ENCODE data around the gene PKP3.
"Not testable (repeated sequence)": the region's sequence is repeated elsewhere in the genome, so short reads cannot be mapped to it uniquely, and the experiment has no call there.

Gene PKP3

GRCh38 chr11:363443-363805, 30.6 kb upstream of the PKP3 start:
- DNase-seq, result not testable (repeated sequence)

- peak; percentile 45 for DNase-seq
Measured at GRCh38 chr11:363948-364761, 29.9 kb upstream of the PKP3 start.

- no peak for DNase-seq
Measured at GRCh38 chr11:364991-365725, 28.9 kb upstream of the PKP3 start.

GRCh38 chr11:365831-366230, 28.2 kb upstream of the PKP3 start:
- no peak for DNase-seq

GRCh38 chr11:367956-368413, 26.0 kb upstream of the PKP3 start:
- no peak for DNase-seq

- DNase-seq, result no peak
Measured at GRCh38 chr11:368414-369335, 25.3 kb upstream of the PKP3 start.

- DNase-seq, result no peak
Measured at GRCh38 chr11:369336-370018, 24.5 kb upstream of the PKP3 start, which contains the start of gene B4GALNT4. TSS of gene B4GALNT4 (plus strand) at chr11:369499. CDS start at chr11:369804, 305 bp downstream.

GRCh38 chr11:370070-370941, 23.7 kb upstream of the PKP3 start:
- DNase-seq, result no peak

- DNase-seq, result no peak
Measured at GRCh38 chr11:371051-371450, 23.0 kb upstream of the PKP3 start.

- no peak for DNase-seq
Measured at GRCh38 chr11:371716-372590, 22.1 kb upstream of the PKP3 start.

GRCh38 chr11:372809-373715, 20.9 kb upstream of the PKP3 start:
- DNase-seq, result no peak

GRCh38 chr11:373716-374551, 20.1 kb upstream of the PKP3 start:
- no peak for DNase-seq

- no peak for DNase-seq
Measured at GRCh38 chr11:375065-376025, 18.7 kb upstream of the PKP3 start.

GRCh38 chr11:376531-377173, 17.4 kb upstream of the PKP3 start:
- DNase-seq, result no peak

- no peak for DNase-seq
Measured at GRCh38 chr11:377174-377865, 16.7 kb upstream of the PKP3 start.

Measured in NCI-H526 treated with DMSO at 0.1 percent for 48 hours (cell line).